Islet of Langerhans (tissue), 1 donor: ENCODE results near the gene ALKBH4.
"Not testable (repeated sequence)": the region's sequence is repeated elsewhere in the genome, so short reads cannot be mapped to it uniquely, and the experiment has no call there.

Experiments
- FAIRE-seq: peaks from one replicate; lab custom pipeline; 2011; peaks lifted over from hg19 to GRCh38; lab: Jason Lieb, UNC

ALKBH4 gene

GRCh38 chr7:102426268-102427018, 38.2 kb downstream of the ALKBH4 start:
- no peak for FAIRE-seq

GRCh38 chr7:102425639-102426267, 38.9 kb downstream of the ALKBH4 start:
- no peak for FAIRE-seq

- no peak for FAIRE-seq
Observed at GRCh38 chr7:102424787-102425218, 39.9 kb downstream of the ALKBH4 start.

- no peak for FAIRE-seq
Observed at GRCh38 chr7:102424129-102424551, 40.5 kb downstream of the ALKBH4 start.

GRCh38 chr7:102421706-102422240, 42.9 kb downstream of the ALKBH4 start:
- no peak for FAIRE-seq

GRCh38 chr7:102418592-102418991, 46.1 kb downstream of the ALKBH4 start:
- FAIRE-seq: no peak

GRCh38 chr7:102417105-102417504, 47.6 kb downstream of the ALKBH4 start:
- FAIRE-seq: no peak

GRCh38 chr7:102416406-102416805, 48.3 kb downstream of the ALKBH4 start:
- no peak for FAIRE-seq

GRCh38 chr7:102415685-102416225, 48.9 kb downstream of the ALKBH4 start:
- no peak for FAIRE-seq

GRCh38 chr7:102413611-102414010, 51.1 kb downstream of the ALKBH4 start:
- no peak for FAIRE-seq

- FAIRE-seq: no peak
Observed at GRCh38 chr7:102413091-102413490, 51.6 kb downstream of the ALKBH4 start.

- FAIRE-seq: no peak
Observed at GRCh38 chr7:102412548-102412947, 52.1 kb downstream of the ALKBH4 start.

- no peak for FAIRE-seq
Observed at GRCh38 chr7:102410918-102411317, 53.7 kb downstream of the ALKBH4 start.

GRCh38 chr7:102410123-102410522, 54.5 kb downstream of the ALKBH4 start:
- no peak for FAIRE-seq

GRCh38 chr7:102409340-102409739, 55.3 kb downstream of the ALKBH4 start:
- FAIRE-seq: no peak

GRCh38 chr7:102408530-102408929, 56.1 kb downstream of the ALKBH4 start:
- not testable (repeated sequence) for FAIRE-seq

- no peak for FAIRE-seq
Observed at GRCh38 chr7:102407910-102408309, 56.8 kb downstream of the ALKBH4 start.
